HG03064 (cell line): ENCODE data around the gene GALNT2.

Experiments used
- ATAC-seq: cut with Tn5 transposase; IDR thresholded peaks from one replicate; pipeline ENCODE4 v1.9.1; 2021; ENCODE audit warnings: low read depth; ENCODE audit not compliant: unreplicated experiment

GALNT2 gene

GRCh38 chr1:230284891-230285290, 217.9 kb downstream of the GALNT2 start:
- ATAC-seq, result no peak

DNA sequence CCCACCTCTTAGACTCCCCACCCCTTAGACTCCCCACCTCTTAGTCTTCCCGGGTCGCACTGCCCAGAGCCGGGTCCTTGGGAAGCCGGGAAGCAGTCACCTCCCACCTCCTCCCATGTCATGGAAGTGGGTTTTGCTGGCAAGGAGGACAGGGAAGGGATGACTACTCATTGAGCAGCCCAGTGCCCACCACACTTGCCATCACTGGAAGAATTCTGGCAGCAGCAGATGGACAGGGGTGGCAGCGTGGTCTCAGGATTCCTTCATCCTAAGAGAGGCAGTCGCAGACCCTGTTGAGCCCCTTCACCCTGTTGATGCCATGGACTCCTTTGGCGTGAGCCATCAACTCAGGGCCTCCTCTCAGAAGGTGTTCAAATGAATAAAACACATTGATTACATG, 218.3 kb downstream of the GALNT2 start:
- no peak for ATAC-seq

DNA sequence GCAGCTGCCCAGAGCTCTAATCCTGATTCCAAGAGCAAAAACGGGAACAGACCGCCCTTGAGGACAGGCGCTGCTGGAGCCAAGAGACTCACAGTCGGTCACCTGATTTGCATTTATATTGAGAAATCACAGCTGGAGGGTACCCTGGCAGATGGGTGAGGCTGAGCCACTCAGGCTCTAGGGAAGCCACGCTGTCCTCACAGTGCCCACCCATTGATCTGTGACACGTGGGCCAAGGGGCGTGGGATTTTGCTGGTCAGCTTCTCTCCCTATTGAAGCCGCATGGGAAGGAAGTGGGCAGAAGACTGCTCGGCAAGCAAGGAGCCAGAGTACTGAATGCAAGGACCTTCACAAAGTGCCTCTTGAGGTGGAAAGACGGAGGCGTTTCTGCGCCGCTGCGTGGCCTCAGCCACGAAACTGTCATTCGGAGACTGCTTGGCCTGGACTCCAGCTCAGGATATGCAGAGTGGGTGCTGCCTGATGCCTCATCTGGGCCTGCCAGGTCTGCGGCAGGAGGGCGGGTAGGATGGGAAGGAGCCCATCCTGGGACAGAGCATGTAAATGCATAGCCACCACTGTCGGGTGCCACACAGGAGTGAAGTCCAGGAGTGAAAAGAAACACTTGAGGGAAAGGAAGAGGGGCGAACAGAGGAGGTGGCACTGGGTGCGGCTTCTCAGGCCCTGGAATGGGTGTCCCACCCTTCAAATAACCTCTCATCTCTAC, 219.3 kb downstream of the GALNT2 start:
- no peak for ATAC-seq

- ATAC-seq, result no peak
These were observed 219.8 kb downstream of the GALNT2 start for GRCh38 chr1:230286890-230287269.

GRCh38 chr1:230287674-230288315, 220.8 kb downstream of the GALNT2 start:
- ATAC-seq, result no peak

- ATAC-seq, result no peak
These were observed 221.8 kb downstream of the GALNT2 start for GRCh38 chr1:230288641-230289349.

- ATAC-seq, result no peak
These were observed 222.3 kb downstream of the GALNT2 start for GRCh38 chr1:230289350-230289644.

- no peak for ATAC-seq
These were observed 224.9 kb downstream of the GALNT2 start for GRCh38 chr1:230291731-230292620.

DNA sequence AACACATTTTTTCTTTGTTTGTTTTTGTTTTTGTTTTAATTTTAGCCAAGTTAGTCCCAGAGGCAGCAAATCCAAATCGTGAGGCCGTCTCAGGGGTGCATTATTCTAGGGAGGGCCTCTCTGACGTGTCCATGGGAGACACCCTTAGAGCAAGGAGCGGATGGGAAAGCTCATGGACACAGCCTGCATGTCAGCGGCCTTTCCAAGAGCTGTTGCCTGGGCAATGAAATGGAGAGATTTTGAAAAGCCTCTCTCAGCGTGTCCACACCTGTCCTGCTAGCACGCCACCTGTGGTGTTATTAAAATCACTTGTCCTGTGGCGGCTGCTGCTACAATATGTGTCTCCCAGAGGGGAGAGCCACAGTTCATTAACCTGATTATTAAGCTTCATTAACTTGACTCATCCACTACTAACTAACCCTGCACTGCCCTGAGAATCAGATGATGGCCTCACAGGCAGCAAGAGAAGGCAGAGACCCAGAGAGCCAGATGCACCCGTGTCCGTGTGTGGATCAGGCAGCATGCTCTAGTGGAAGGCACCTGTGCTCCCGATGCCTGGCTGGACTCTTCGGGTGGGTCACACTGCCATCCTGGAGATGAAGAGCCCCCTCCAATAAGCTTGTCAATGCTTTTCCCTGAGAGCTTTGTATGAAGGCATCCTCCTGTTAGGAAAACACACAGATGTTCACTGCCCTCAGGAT, 225.8 kb downstream of the GALNT2 start:
- ATAC-seq, result no peak

GRCh38 chr1:230293390-230293700, 226.3 kb downstream of the GALNT2 start:
- ATAC-seq, result no peak

- ATAC-seq, result no peak
These were observed 228.3 kb downstream of the GALNT2 start for GRCh38 chr1:230295367-230295766.

GRCh38 chr1:230299191-230300006, 232.4 kb downstream of the GALNT2 start:
- no peak for ATAC-seq

- ATAC-seq, result no peak
These were observed 233.6 kb downstream of the GALNT2 start for GRCh38 chr1:230300322-230301301.

DNA sequence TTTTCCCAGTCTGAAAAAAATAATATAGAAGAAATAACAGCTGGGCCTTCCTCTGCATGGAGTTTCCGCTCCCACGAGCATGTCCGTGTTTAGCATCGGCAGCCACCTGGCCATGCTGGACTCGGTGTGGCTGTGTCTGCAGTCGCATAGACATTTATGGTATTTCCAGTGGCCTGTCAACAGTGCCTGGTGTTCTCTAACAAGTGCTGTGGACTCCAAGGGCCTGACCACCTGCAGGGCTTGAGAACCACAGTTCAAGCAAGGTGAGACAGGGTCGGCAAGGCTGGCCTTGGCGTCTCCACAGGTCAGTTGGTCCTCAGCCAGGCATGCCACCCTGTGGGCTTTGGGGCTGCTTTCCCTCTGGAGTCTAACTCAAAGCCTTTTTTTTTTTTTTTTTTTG, 234.3 kb downstream of the GALNT2 start:
- no peak for ATAC-seq

DNA sequence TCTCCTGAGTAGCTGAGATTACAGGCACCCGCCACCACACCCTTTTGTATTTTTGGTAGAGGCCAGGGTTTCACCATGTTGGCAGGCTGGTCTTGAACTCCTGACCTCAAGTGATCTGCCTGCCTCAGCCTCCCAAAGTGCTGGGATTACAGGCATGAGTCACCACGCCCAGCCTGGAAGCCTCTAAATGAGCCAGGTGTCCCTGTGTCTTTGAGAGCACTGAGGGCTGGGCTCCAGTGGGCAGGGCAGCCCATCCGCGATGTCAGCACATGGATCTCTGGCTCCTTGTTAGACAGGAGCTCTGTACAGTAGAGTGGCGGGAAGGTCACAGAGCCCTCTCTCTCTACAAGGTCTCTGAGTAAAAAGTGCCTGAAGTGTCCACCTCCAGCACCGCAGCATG, 234.8 kb downstream of the GALNT2 start:
- no peak for ATAC-seq

- ATAC-seq, result no peak
These were observed 236.0 kb downstream of the GALNT2 start for GRCh38 chr1:230303069-230303468.

DNA sequence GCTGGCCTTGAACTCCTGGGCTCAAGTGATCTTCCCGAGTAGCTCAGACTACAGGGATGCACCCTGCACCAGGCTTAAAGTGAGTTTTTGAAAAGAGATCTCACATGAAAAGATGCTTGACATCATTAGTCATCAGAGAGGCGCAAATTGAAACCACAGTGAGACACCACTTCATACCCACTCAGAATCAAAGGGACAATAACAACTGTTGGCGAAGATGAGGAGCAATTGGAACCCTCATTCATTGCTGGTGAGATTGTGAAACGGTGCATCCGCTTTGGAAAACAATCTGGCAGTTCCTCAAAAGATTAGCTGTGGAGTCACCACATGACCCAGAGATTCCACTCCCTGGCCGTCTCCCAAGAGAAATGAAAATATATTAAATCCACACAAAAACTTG, 236.8 kb downstream of the GALNT2 start:
- ATAC-seq, result no peak

GRCh38 chr1:230306169-230306568, 239.1 kb downstream of the GALNT2 start:
- no peak for ATAC-seq

DNA sequence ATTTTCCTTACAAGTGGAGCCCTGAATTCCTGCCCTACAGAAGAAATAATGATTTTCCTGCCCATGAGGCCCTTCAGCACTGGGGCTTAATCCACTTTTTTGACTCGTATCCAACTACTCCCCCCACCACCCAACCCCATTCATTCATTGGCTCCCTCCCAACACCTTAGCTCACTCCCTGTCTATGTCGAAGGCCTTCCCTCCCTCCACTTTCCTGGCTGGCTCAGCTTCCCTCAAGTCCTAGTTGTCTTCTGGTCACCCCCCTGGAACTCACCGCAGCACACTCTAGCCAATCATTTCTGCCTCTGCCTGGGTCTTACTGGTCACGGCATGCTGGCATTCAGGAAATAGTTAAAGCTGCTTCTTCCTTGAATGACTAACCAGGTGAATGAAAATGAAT, 240.2 kb downstream of the GALNT2 start:
- no peak for ATAC-seq
